ENCODE measurements around the gene SIPA1L3.
"Not testable (repeated sequence)": the region's sequence is repeated elsewhere in the genome, so short reads cannot be mapped to it uniquely, and the experiment has no call there.

The SIPA1L3 gene

GRCh38 chr19:38024992-38025908, 118.2 kb downstream of the SIPA1L3 start:
- no peak for DNase-seq

DNA sequence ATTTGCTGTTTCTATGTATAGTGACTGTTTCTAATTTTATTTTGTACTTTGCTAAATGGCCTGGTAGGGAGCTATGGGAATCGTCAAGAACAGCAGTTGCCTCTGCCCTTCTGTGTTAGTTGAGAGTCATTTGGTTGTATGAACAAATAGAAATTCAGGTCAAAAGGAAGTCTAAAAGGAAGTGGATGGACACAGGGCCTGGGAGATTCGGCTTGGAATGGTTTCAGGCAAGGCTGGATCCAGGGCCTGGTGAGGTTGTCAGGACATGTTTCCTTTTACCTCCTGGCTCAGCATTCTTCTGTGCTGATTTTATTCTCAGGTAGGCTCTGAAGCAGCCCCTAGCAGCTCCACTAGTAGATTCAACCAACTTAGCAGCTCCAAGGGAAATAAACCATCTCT, 118.9 kb downstream of the SIPA1L3 start:
- no peak for DNase-seq

DNA sequence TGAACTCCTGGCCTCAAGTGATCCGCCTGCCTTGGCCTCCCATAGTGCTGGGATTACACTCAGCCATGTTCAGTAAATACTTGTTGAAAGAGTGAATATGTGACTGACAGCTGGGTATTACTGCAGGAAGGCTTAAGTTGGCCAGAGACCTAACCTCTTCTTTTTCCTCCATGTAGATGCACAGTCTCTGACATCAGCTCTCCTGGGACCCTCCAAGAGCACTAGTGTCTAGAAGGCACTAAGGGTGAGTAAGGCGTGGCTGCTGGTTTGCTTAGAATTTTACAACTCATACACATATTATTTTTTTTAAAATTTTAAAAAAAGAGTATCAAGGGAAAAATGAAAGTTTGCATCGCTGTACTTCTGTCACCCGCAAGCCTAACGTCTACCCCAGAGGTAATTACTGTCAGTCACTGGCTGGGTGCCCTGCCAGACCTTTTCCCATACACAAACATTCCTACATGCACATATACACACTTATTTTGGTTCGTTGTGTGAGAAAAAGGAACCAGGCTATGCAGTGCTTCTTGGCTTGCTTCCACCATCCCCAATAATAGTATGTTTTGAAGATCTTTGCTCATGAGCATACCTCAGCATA, 122.0 kb downstream of the SIPA1L3 start:
- peak; percentile 74 for DNase-seq

DNA sequence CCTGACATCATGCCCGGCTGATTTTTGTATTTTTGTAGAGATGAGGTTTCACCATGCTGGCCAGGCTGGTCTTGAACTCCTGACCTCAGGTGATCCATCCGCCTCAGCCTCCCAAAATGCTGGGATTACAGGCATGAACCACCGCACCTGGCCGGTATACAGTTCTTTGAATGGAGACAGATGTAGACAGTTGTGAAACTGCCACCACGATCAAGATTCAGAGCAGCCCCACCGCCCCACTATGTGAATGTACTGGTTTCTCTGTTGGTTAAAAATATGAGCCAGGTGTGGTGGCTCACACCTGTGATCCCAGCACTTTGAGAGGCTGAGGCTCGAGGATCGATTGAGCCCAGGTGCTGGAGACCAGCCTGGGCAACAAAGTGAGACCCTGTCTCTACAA, 123.0 kb downstream of the SIPA1L3 start:
- DNase-seq, result not testable (repeated sequence)

DNA sequence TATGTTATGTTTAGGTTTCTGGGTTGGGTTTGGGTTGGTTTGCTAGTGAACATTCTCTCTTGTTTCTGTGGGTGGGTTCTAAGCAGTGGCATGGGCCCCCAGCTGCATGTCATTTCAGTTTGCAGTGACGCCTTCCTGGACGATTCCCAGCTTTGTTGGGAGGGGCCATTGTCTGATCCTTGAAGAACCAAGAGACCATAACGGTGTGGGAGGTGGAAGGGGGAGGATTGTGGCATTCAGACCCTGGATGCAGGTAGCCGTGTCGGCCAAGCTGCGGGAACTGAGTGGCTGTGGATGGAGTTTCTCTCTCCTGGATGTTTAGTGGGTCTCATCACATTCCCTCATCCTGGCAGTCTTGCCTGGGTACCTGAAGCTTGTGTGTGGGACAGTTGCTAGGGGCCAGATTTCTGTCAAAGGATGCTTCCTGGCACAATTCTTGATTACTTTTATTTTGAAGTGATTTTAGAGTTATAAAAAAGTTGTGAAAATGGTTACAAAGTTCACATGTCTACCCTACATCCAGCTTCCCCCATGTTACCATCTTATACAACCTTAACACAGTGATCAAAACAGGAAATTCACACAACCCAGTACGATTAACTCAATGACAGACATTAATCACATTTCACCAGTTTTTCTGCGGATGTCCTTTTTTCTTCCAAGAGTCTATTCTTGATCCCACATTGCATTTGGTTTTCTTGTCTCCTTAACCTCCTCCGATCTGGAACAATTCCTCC, 123.8 kb downstream of the SIPA1L3 start:
- DNase-seq, result no peak

GRCh38 chr19:38031423-38031770, 124.4 kb downstream of the SIPA1L3 start:
- DNase-seq, result peak; percentile 77

DNA sequence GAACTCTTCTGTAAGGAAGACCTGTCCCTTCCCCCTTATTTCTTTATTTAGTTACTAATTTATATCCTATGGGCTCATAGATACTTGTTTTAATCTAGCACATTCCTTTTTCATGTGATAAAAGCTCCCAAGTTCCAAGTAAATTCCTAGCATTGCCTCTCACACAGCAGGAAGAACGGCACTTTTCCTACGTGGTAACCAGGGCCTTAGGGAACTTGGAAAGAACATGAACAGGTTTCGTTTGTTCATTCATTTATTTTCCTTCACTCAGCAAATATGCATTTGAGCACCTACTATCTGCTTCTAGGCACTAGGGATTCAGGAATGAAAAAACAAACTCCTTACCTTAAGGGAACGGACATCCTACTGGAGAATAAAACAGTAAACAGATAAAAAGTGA, 125.1 kb downstream of the SIPA1L3 start:
- peak; percentile 69 for DNase-seq

- DNase-seq, result no peak
Observed at GRCh38 chr19:38032951-38033350, 125.9 kb downstream of the SIPA1L3 start.

DNA sequence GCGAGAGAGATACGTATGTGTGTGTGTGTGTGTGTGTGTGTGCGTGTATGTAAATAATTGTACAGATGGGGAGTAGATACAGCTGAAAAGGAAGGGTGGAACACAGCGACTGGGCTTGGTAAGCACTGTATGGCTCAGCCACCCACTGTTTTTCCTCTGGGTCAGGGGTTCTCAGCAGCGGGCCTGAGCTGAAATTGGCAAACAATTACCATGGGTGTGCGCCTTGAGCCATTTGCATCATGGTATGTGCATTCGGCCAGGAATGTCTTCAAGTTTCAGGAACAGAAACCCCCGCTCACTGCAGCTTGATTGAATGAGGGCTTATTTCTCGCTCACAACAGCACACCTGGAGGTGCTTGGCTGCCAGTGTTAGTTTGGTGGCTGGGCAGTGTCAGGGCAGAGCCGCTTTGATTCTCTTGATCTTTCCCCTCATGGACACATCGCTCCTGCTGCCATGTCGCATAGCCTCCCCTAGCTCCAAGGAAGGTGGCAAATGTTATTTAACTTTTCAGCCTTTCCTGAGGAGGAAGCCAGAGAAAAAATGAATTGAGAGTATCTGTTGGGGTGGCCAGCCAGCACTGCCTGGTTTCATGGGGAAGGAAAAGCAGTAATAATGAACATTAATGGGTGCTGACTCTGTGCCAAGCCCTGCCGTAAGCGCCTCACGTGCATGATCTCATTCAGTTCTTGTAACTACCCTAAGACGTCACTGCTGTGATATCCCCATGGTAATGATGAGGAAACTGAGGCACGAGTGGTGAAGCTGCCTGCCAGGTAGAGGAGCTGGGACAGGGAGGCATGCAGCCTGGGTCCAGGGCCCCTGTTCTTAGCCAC, 126.9 kb downstream of the SIPA1L3 start:
- peak; percentile 48 for DNase-seq

DNA sequence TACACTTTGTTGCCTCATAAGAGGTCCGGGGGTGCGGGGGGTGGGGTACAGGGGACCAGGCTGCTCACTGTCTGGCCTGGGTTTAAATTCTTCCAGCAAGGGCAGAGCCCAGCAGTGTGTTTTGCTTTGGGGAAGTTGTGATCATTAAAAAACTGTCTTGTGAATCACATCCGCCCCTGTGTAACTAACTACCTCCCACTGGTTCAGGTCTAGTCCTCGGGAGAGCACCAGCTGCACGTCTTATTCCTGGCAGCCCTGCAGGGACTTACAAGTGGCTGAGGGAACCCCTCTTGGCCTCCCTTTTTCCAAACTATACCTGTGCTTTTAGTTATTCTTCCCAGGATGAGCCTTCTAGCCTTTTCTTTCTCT, 127.5 kb downstream of the SIPA1L3 start:
- peak; percentile 58 for DNase-seq

DNA sequence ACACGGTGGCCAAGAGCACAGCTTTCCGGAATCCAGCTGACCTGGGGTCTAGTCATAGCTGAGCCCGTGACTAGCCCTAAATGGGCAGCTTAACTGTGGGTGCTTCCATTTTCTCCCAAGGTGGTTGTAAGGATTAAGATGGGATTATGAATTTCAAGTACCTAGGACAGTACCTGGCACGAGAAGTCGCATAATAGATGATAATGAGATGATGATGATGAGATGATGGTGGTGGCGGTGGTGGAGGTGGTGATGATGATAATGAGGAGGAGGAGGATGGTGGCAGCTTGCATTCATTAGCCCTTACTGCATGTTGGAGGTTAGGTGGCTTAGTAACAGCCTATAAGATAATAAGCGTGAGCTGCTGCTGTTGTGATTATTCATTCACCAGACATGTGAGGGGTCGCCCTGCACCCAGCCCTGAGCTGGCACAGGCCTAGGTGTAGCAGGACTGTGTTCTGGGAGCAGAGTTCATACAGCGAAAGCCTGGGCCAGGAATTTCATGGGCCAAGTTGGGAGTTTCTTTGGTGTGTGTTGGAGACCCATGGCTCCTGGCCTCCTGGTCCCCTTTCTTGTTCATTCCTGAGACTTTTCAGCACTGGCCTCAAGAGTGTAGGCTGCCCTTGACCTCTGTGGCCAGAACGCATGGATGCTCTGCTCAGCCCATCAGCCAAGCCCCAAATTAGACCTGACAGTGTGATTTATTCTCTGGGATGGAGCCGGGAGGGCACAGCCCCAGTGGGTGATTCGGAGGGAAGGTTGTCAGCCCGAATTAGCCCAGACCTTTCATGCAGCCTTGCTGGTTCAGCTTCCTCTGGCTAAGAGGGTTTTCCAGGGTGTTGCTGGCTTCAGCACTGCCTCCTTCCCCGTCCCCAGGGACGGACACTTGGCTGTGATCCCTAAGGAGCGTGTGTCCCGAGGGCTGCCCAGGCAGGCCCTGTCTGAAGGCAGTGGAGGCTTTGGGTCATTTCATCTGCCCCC, 128.8 kb downstream of the SIPA1L3 start:
- DNase-seq, result peak; percentile 79

DNA sequence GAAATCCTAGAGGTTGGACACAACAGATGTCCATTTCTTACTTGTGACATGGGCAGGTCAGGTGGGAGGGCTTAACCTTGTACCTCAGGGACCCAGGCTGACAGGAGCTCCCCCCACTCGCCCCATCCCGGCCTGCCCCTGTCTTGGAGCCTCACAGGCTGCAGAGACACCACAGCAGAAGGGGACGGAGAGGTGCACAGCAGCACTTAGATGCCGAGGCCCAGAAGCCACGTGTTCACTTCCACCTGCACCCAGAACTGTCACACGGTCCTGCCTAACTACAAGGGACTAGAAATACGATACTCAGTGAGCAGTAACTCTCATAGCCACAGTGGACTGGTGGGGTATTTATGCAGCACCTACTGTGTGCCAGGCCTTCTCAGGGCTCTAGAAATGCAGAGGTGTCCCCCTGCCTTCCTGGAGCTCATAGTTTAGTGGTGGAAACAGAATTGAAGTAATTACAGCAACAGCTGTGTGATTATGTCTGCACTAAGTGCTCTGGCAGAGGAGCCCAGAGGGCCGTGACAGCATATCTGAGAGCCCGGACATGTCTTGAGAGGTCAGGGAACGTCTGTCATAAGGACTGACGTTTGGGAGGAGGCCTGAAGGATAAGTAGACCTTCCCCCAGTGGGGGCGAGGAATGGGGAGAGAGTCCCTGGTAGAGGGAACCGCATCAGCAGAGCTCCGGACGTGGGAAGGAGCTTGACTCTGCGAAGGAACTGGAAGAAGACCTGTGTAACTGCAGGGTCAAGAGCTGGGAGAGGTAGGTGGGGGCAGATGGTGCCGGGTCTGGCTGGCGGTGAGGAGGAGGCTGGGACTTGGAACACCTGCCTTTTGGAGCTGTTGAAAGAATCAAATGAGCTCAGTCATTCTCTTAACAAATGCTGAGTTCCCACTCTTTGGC, 130.0 kb downstream of the SIPA1L3 start:
- no peak for DNase-seq

DNA sequence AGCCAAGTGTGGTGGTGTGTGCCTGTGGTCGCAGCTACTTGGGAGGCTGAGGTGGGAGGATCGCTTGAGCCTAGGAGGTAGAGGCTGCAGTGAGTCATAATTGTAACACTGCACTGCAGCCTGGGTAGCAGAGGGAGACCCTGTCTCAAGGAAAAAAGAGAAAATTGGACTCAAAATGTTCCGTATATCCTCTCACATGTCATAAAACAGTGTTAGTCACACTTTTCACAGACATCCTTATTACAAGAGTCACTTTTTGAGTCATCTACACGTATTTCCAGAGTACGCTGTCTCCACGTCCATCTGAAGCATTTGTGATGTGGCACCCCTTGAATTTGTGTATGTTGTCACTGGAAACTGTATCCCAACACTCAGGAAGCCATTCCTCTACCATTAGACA, 133.0 kb downstream of the SIPA1L3 start:
- DNase-seq, result peak; percentile 97

DNA sequence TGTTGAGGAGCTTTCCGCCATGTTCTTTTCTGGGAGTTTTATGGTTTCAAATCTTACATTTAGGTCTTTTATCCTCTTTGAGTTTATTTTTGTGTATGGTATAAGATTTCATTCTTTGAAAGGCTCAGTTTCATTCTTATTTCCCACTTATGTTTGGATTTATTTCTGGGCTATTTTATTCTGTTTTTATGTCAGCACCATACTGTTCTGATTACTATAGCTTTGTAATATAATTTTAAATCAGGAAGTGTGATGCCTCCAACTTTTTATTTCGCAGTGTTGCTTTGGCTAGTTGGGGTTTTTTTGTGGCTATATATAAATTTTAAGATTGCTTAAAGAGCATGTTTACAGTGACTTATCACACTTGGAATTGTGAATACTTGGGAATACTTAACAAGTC, 135.1 kb downstream of the SIPA1L3 start:
- no peak for DNase-seq

- DNase-seq, result no peak
Observed at GRCh38 chr19:38043649-38044144, 136.7 kb downstream of the SIPA1L3 start.

GRCh38 chr19:38044267-38045111, 137.5 kb downstream of the SIPA1L3 start:
- peak; percentile 77 for DNase-seq

DNA sequence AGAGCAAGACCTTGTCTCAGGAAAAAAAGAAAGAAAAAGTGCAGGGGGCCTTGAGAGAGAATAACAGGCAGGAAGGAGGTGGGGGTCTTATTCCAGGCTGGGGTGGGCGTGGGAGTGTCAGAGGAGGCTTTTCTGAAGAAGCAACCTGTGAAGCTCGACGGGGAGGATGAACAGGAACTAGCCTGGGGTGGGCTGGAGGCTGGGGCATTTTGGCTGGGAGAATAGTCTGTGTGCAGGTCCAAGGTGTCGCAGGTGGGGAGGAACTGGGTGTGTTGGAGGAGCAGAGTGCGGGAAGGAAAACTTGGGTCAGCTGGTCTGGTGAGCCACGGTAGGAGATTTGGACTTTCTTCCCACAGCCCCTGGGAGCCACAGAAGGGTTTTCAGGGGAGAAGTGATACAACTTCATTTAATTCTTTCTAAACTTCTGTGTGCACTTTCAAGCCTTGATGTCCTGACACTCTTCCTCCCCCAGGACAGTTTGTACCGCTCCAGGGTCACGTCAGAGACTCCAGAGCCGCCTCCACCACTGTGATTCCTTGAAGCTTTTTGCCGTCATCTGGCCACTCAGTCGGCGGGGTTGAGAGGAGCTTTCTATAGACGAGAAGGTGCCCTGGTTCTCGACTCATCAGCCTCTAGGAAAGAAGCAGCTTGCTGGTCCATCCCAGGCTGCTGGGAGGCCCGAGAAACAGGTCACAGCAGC, 138.7 kb downstream of the SIPA1L3 start:
- DNase-seq, result no peak

DNA sequence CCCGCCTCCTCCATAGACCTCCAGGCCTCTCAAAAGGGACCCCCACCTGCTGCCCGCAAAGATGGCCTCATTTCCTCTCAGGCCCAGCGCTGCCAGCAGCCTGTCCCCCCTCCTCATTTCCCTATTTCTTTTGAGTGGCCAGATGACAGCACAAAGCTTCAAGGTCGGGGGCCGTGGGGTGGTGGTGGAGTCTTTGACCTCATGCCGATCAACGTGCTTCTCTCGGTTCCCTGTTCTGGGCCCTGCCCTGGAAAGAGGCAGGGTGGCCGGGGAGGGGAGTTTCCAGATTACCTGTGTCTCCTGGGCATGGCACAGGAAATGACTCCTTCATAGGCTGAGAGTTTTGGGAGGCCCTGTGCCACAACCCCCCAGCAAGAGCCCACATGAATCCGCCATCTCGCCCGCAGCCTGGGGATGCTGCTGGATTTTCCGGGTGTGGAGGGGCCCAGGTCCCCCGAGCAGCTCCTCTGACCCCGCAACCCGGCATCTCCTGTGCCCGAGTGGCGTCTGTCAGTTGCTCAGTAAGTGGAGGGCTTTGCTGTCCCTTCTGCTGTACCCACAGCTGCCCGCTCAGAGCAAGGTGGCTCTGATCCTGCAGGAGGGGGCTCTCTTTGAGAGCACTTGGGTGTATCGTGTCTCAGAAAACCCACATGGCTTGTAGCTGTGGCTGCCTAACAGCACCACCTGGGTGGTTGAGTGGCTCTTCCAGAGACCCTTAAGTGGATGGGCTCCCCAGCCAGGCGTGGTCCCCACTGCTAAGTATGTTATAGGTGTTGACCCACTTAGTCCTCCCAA, 139.4 kb downstream of the SIPA1L3 start:
- DNase-seq, result no peak

Measured in fibroblast of skin of right biceps (primary cell).